K562 (cell line): ENCODE results near the gene TDRD9. TPM values are rescaled to one million over a fixed set of nuclear protein-coding genes. Genes with fewer than 3 reads are reported as not detected.

Experiments used
- ARID4B ChIP-seq: sonication (generic); formaldehyde crosslinking; IDR thresholded peaks from 2 replicates; pipeline ENCODE4 v1.8.0; 2022; ENCODE audit warnings: mild to moderate bottlenecking, missing genetic modification reagents
- ATF2 ChIP-seq: sonication (generic); formaldehyde crosslinking; IDR thresholded peaks from 2 replicates; pipeline ENCODE4 v1.8.1; 2022; ENCODE audit warnings: missing genetic modification reagents
- CREM ChIP-seq: IDR thresholded peaks from 2 replicates; pipeline ENCODE4 v1.6.1; 2014; ENCODE audit warnings: antibody characterized with exemption, low read depth
- ETV1 ChIP-seq: fragments of 450-650 bp; conservative IDR thresholded peaks from 2 replicates; pipeline ENCODE4 v1.6.1; 2016; ENCODE audit warnings: missing genetic modification characterization, control low read depth, low read depth, missing compliant biosample characterization
- REST ChIP-seq, 2 experiments: fragments of 450-650 bp; formaldehyde crosslinking in 1 of 2; IDR thresholded peaks; 2 replicates each; pipeline versions ENCODE4 v1.4.0 to v1.6.1; 2014 to 2020; ENCODE audit warnings: mild to moderate bottlenecking in 2 of 2, borderline replicate concordance in 1 of 2, low read depth in 1 of 2
- SIRT6 ChIP-seq: IDR thresholded peaks from one replicate; pipeline ENCODE4 v1.6.1; 2012; ENCODE audit warnings: low read depth, mild to moderate bottlenecking, control low read depth, inconsistent platforms, low read length, moderate library complexity
- SMC3 ChIP-seq: conservative IDR thresholded peaks from 2 replicates; pipeline ENCODE4 v1.6.1; 2011; ENCODE audit warnings: low read depth, low read length, improper control_type of control experiment; ENCODE audit not compliant: insufficient read depth
- SP1 ChIP-seq: sonication (generic); formaldehyde crosslinking; IDR thresholded peaks from 2 replicates; pipeline ENCODE4 v1.8.1; 2022; ENCODE audit warnings: mild to moderate bottlenecking, missing genetic modification reagents
- TEAD4 ChIP-seq, 2 experiments: sonication (generic) in 1 of 2; formaldehyde crosslinking in 1 of 2; IDR thresholded peaks; 2 replicates each; pipeline versions ENCODE4 v1.6.1 to v1.8.0; 2012 to 2022; ENCODE audit warnings: borderline replicate concordance in 1 of 2, inconsistent platforms in 1 of 2, low read length in 1 of 2, mild to moderate bottlenecking in 1 of 2, missing genetic modification reagents in 1 of 2
- ZBTB26 ChIP-seq: fragments of 450-650 bp; formaldehyde crosslinking; IDR thresholded peaks from 2 replicates; pipeline ENCODE4 v1.4.0; 2022; ENCODE audit warnings: missing genetic modification characterization
- polyA plus RNA-seq, 8 experiments: library from polyadenylated mRNA; depleted of rRNA in 4 of 8; stranded (reverse) in 5 of 8; unstranded in 3 of 8; fragments of >200 nt; fragmentation: Nextera tagmentation in 2 of 8; fragmentation: Illumina TruSeq in 1 of 8; extraction: Ambion mirVana in 2 of 8; extraction: Trizol in 1 of 8; gene quantifications; 2 replicates each; pipeline versions ENCODE4 v1.2.1 to v1.2.3, GENCODE V29; 2011 to 2014; ENCODE audit warnings: inconsistent platforms in 1 of 8, missing spikeins in 1 of 8
- total RNA-seq, 7 experiments: library from RNA; depleted of rRNA in 6 of 7; stranded (reverse); fragments of >200 nt in 6 of 7; fragmentation: Illumina TruSeq in 2 of 7; extraction: Trizol in 2 of 7; gene quantifications; 2 replicates each; pipeline versions ENCODE4 v1.2.1 to v1.2.3, GENCODE V29; 2011 to 2021; ENCODE audit warnings: low replicate concordance in 1 of 7

TDRD9 gene
- total and polyA plus RNA-seq, 9 of the 15 experiments (the other 6 are each of a cell fraction or from before 2014, with no cell fraction given), result 0.04 to 0.14 (median 0.04) TPM; not detected in 5

- TF ChIP-seq ATF2 (CRISPR knock-in tag), result no peak
- TF ChIP-seq SMC3, result peak; percentile 97
- no peak for TF ChIP-seq SIRT6
- TF ChIP-seq ETV1 (tag), result peak; percentile 94
- peak; percentile 88 for TF ChIP-seq REST (IDR thresholded peaks at IDR 0.05; ENCODE audit: borderline replicate concordance)
- no peak for TF ChIP-seq REST (CRISPR knock-in tag; IDR thresholded peaks at IDR 0.05; ENCODE audit: low read depth)
- TF ChIP-seq TEAD4 (IDR thresholded peaks at IDR 0.05; ENCODE audit: low read length), result 0 out of 2 replicates have a peak, but pooled peaks have one; percentile 13
- no peak for TF ChIP-seq TEAD4 (CRISPR knock-in tag; IDR thresholded peaks at IDR 0.05; ENCODE audit: borderline replicate concordance)
- peak; percentile 39; the same call in 1 of the 2 replicates for TF ChIP-seq CREM
- no peak for TF ChIP-seq ZBTB26 (CRISPR knock-in tag)
- peak; percentile 46; the same call in 1 of the 2 replicates for TF ChIP-seq SP1 (CRISPR knock-in tag)
- TF ChIP-seq ARID4B (CRISPR knock-in tag), result no peak
Measured at GRCh38 chr14:104078031-104078455, 149.8 kb downstream of the TDRD9 start (continued).
